SK-N-SH (cell line): ENCODE measurements around the gene RBAK. TPM values are rescaled to one million over a fixed set of nuclear protein-coding genes. Genes with fewer than 3 reads are reported as not detected.
"Not testable (repeated sequence)": the region's sequence is repeated elsewhere in the genome, so short reads cannot be mapped to it uniquely, and the experiment has no call there.

Experiments used
- CTCF ChIA-PET: fragments of 300-600, 350-600 bp; formaldehyde crosslinking; extraction: SDS; loops from one replicate; lab custom pipeline; 2021; lab: Yijun Ruan, JAX
- POLR2A ChIA-PET: fragments of 350-600 bp; sonication (Branson Sonifier 250); formaldehyde crosslinking; extraction: SDS; loops from one replicate; lab custom pipeline; 2020; ENCODE audit warnings: antibody characterized with exemption, inconsistent platforms; lab: Yijun Ruan, JAX
- DNase-seq: peaks from one replicate; pipeline ENCODE4 v3.0.0; 2012
- H2AFZ ChIP-seq: fragments of 200-600 bp; sonication (generic); 2 replicates; pipeline ENCODE4 v1.8.1; 2016; ENCODE audit warnings: antibody characterized with exemption, mild to moderate bottlenecking, low read depth
- H3F3A ChIP-seq: fragments of 200-600 bp; sonication (generic); replicated peaks from 2 replicates; pipeline ENCODE3; 2016; ENCODE audit warnings: antibody characterized with exemption, mild to moderate bottlenecking; ENCODE audit not compliant: insufficient read depth
- H3K27ac ChIP-seq, 2 experiments: fragments of 200-500 bp in 1 of 2; fragments of 200-600 bp in 1 of 2; sonication (Bioruptor generic) in 1 of 2; sonication (generic), shearing (Covaris generic) in 1 of 2; 2 replicates each; pipeline versions ENCODE4 v1.5.1 to v1.6.1; 2014 to 2016; ENCODE audit warnings: low read depth in 2 of 2, inconsistent platforms in 1 of 2, low read length in 1 of 2, mild to moderate bottlenecking in 1 of 2, mixed read lengths in 1 of 2
- H3K27me3 ChIP-seq: fragments of 200-600 bp; sonication (generic), shearing (Covaris generic); 2 replicates; pipeline ENCODE4 v1.6.1; 2016; ENCODE audit warnings: mixed run types; ENCODE audit not compliant: insufficient read depth
- H3K36me3 ChIP-seq, 2 experiments: fragments of 200-500 bp in 1 of 2; fragments of 200-600 bp in 1 of 2; sonication (Bioruptor generic) in 1 of 2; sonication (generic) in 1 of 2; replicated peaks in 1 of 2; 2 replicates each; pipeline versions ENCODE3 to v1.5.1; 2014 to 2016; ENCODE audit warnings: low read length in 1 of 2, mild to moderate bottlenecking in 1 of 2; ENCODE audit not compliant: insufficient read depth in 2 of 2, control insufficient read depth in 1 of 2
- H3K4me1 ChIP-seq, 2 experiments: fragments of 200-500 bp in 1 of 2; fragments of 200-600 bp in 1 of 2; sonication (Bioruptor generic) in 1 of 2; sonication (generic), shearing (Covaris generic) in 1 of 2; 2 replicates each; pipeline versions ENCODE4 v1.5.1 to v1.6.1; 2014 to 2016; ENCODE audit warnings: low read depth in 1 of 2, low read length in 1 of 2, mixed run types in 1 of 2; ENCODE audit not compliant: insufficient read depth in 2 of 2, control insufficient read depth in 1 of 2
- H3K4me2 ChIP-seq: fragments of 200-600 bp; sonication (generic), shearing (Covaris generic); 2 replicates; pipeline ENCODE4 v1.6.1; 2017; ENCODE audit warnings: mixed run types
- H3K4me3 ChIP-seq, 2 experiments: fragments of 200-500 bp in 1 of 2; fragments of 200-600 bp in 1 of 2; sonication (Bioruptor generic) in 1 of 2; sonication (generic), shearing (Covaris generic) in 1 of 2; 2 replicates each; pipeline versions ENCODE4 v1.5.1 to v1.8.1; 2014 to 2016; ENCODE audit warnings: low read depth in 2 of 2, inconsistent platforms in 1 of 2, low read length in 1 of 2, mild to moderate bottlenecking in 1 of 2, mixed read lengths in 1 of 2, moderate library complexity in 1 of 2
- H3K79me2 ChIP-seq: fragments of 200-600 bp; sonication (generic); 2 replicates; pipeline ENCODE4 v1.8.1; 2017; ENCODE audit warnings: mild to moderate bottlenecking; ENCODE audit not compliant: insufficient read depth
- H3K9ac ChIP-seq: fragments of 200-600 bp; sonication (generic); 2 replicates; pipeline ENCODE4 v1.6.1; 2017; ENCODE audit warnings: mixed run types
- H3K9me2 ChIP-seq: fragments of 200-600 bp; sonication (generic); 2 replicates; pipeline ENCODE4 v1.6.1; 2017; ENCODE audit warnings: mixed run types
- H3K9me3 ChIP-seq: fragments of 200-600 bp; sonication (generic); 2 replicates; pipeline ENCODE4 v1.6.1; 2017; ENCODE audit warnings: mixed run types, mild to moderate bottlenecking, moderate library complexity
- H4K20me1 ChIP-seq: fragments of 200-600 bp; sonication (generic); 2 replicates; pipeline ENCODE4 v1.6.1; 2017; ENCODE audit warnings: mild to moderate bottlenecking, mixed run types; ENCODE audit not compliant: insufficient read depth
- FOXJ3 ChIP-seq: sonication (generic); formaldehyde crosslinking; IDR thresholded peaks from 2 replicates; pipeline ENCODE4 v1.5.1; 2020; ENCODE audit warnings: mild to moderate bottlenecking, missing genetic modification reagents
- FOXM1 ChIP-seq: IDR thresholded peaks from 2 replicates; pipeline ENCODE4 v1.4.0; 2012; ENCODE audit warnings: low read depth, mild to moderate bottlenecking
- JUND ChIP-seq: IDR thresholded peaks from 2 replicates; pipeline ENCODE4 v1.4.0; 2012
- PBX3 ChIP-seq: IDR thresholded peaks from 2 replicates; pipeline ENCODE4; 2012
- RAD21 ChIP-seq: IDR thresholded peaks from 2 replicates; pipeline ENCODE4 v1.6.1; 2012; ENCODE audit warnings: mild to moderate bottlenecking, low read length
- RCOR1 ChIP-seq: fragments of 150-350 bp; IDR thresholded peaks from 2 replicates; pipeline ENCODE4 v1.6.1; 2017; ENCODE audit warnings: antibody characterized with exemption, low read length
- RFX5 ChIP-seq: IDR thresholded peaks from 2 replicates; pipeline ENCODE4 v1.6.1; 2012; ENCODE audit warnings: mild to moderate bottlenecking, improper control_type of control experiment, low read length
- SIN3A ChIP-seq: IDR thresholded peaks from 2 replicates; pipeline ENCODE4 v1.6.1; 2012; ENCODE audit warnings: low read depth, mild to moderate bottlenecking, low read length, moderate library complexity, borderline replicate concordance
- WGBS: methylation state at CpG from one replicate; pipeline ENCODE4 v1.1.6; 2017; ENCODE audit warnings: low lambda C conversion rate; 5-methylcytosine and 5-hydroxymethylcytosine counted together
- polyA plus RNA-seq, 3 experiments: library from polyadenylated mRNA; depleted of rRNA; stranded (reverse); fragments of >200 nt; gene quantifications; 2 replicates each; pipeline ENCODE4 v1.2.3, GENCODE V29; 2012
- TF ChIP-seq, protein P1 (sequence below): fragments of 200-600 bp; sonication (generic); IDR thresholded peaks from 2 replicates; pipeline ENCODE4 v1.6.1; 2017; ENCODE audit warnings: antibody characterized with exemption, mild to moderate bottlenecking, moderate library complexity

Gene RBAK
- polyA plus RNA-seq, 1 of the 3 experiments (the other 2 are of a cell fraction) = 2.5 TPM

DNA sequence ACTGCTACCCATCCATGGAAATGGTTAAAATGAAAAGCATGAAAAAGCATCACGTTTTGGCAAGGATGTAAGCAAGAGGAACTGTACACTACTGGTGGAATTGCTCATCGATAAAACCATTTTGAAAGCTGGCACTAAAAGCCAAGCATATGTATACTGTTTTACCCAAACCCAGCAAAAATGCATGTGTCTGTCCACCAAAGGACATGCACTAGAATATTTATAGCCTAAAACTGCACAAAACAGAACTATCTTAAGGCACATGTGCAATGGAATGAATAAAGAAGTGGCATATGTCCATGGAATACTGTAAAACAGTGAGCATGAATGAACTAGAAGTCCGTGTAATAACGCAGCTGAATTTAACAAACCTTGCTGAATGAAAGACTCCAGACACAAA is 22.9 kb downstream of the RBAK start (continued):
- TF ChIP-seq, protein P1, sequence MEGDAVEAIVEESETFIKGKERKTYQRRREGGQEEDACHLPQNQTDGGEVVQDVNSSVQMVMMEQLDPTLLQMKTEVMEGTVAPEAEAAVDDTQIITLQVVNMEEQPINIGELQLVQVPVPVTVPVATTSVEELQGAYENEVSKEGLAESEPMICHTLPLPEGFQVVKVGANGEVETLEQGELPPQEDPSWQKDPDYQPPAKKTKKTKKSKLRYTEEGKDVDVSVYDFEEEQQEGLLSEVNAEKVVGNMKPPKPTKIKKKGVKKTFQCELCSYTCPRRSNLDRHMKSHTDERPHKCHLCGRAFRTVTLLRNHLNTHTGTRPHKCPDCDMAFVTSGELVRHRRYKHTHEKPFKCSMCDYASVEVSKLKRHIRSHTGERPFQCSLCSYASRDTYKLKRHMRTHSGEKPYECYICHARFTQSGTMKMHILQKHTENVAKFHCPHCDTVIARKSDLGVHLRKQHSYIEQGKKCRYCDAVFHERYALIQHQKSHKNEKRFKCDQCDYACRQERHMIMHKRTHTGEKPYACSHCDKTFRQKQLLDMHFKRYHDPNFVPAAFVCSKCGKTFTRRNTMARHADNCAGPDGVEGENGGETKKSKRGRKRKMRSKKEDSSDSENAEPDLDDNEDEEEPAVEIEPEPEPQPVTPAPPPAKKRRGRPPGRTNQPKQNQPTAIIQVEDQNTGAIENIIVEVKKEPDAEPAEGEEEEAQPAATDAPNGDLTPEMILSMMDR = no peak
- no peak for TF ChIP-seq SIN3A
- no peak for TF ChIP-seq RFX5
- TF ChIP-seq FOXM1 = no peak
- no peak for TF ChIP-seq FOXJ3 (CRISPR knock-in tag)
- no peak for TF ChIP-seq PBX3
- TF ChIP-seq RCOR1 = no peak

DNA sequence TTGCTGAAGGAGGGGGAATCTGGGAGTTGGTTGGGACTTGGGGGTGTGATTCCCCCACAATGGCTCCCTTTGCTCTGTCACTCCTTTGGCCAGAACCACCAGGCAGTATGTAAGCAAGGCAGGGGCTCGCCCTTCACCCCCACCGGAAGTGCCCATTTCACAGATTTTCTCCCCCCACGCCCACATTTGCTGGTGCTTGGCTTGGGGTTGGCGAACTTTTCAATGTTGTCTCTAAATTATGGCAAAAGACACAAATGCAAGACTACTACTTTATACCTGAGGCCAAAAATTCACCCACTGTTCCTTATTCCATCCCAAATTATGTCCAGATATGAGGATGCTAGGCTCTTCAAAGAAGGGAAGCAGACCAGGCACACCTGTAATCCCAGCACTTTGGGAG is 24.5 kb downstream of the RBAK start:
- no peak for DNase-seq
- H3K4me3 ChIP-seq = no peak overlapping the region
- ChIA-PET CTCF (interaction anchor here (1.0 kb wide), 1 partner anchor 17 kb away, joined by 3 read pairs; no protein-coding TSS in a partner anchor), POLR2A (no interaction called here)
- no peaks in the 10 kb centered on the region for H3K79me2 ChIP-seq
- H3K9me3 ChIP-seq = peaks cover 38% of the 10 kb centered on the region
- WGBS = 87% methylated on average over 4 of the region's 4 CpGs
- no peak overlapping the region for H3K4me2 ChIP-seq
- H3K27me3 ChIP-seq = peaks cover 13% of the 10 kb centered on the region; the same call in 1 of the 2 replicates
- no peak overlapping the region for H3K27ac ChIP-seq
- H3K9me2 ChIP-seq = no peaks in the 10 kb centered on the region
- H3K9ac ChIP-seq = no peak overlapping the region
- no peak overlapping the region for H2AFZ ChIP-seq
- TF ChIP-seq RFX5 = no peak
- no peak for TF ChIP-seq JUND
- TF ChIP-seq FOXJ3 (CRISPR knock-in tag) = no peak
- no peak for TF ChIP-seq FOXM1
- TF ChIP-seq RAD21 = no peak
- TF ChIP-seq SIN3A = no peak
- TF ChIP-seq, all 33 proteins: peak for 0
- H3K36me3 ChIP-seq = peaks cover 26 to 48% of the 10 kb centered on the region in 2 experiments
- H3F3A ChIP-seq = peaks cover 23% of the 10 kb centered on the region
- H3K4me1 ChIP-seq = peaks cover 0 to 7% of the 10 kb centered on the region in 2 experiments; a peak in 1 of 4 replicates
- no peaks in the 10 kb centered on the region for H4K20me1 ChIP-seq

- DNase-seq, H3K9me3 ChIP-seq, H3K9me2 ChIP-seq, H3K36me3 ChIP-seq, POLR2A ChIA-PET, H3K4me3 ChIP-seq, H4K20me1 ChIP-seq, H2AFZ ChIP-seq, H3K27ac ChIP-seq, H3K9ac ChIP-seq, H3F3A ChIP-seq, H3K4me2 ChIP-seq, H3K79me2 ChIP-seq: not testable (repeated sequence)
- Histone ChIP-seq H3K4me1 (peaks cover 0 to 10% of the 10 kb centered on the region in 2 experiments; a peak in 1 of 4 replicates), H3K27me3 (peaks cover 13% of the 10 kb centered on the region; the same call in 1 of the 2 replicates)
- 54% methylated on average over 11 of the region's 11 CpGs for WGBS
- CTCF ChIA-PET = interaction anchor here (1.1 kb wide), 1 partner anchor 10 kb away, joined by 4 read pairs; no protein-coding TSS in a partner anchor
These were observed 29.5 kb downstream of the RBAK start for GRCh38 chr7:5075187-5075586.
